WTC11 (cell line): ENCODE measurements around the gene CACNA2D3. TPM values are rescaled to one million over a fixed set of nuclear protein-coding genes. Genes with fewer than 3 reads are reported as not detected.

Experiments
- ATAC-seq: fragments of 200-7000 bp; cut with Tn5 transposase; 2 replicates; pipeline ENCODE4 v1.10.0; 2021; ENCODE audit warnings: mild to moderate bottlenecking, moderate library complexity
- CTCF ChIA-PET: fragments of 300-600 bp; sonication (Branson Sonifier 250); formaldehyde crosslinking; loops from one replicate; lab custom pipeline; 2021; ENCODE audit warnings: antibody characterized with exemption; lab: Charles Lee
- POLR2A ChIA-PET: fragments of 350-600 bp; sonication (Branson Sonifier 250); formaldehyde crosslinking; loops from one replicate; lab custom pipeline; 2021; ENCODE audit warnings: antibody characterized with exemption; lab: Charles Lee
- DNase-seq: peaks from one replicate; pipeline ENCODE4 v3.0.0; 2021; ENCODE audit warnings: low spot score
- H3K27ac Mint-ChIP-seq: 2 replicates; pipeline ENCODE4 v1.8.0; 2021; ENCODE audit warnings: mixed read lengths
- H3K27me3 Mint-ChIP-seq: 2 replicates; pipeline ENCODE4 v1.8.0; 2021; ENCODE audit warnings: low read depth, mild to moderate bottlenecking, moderate library complexity, mixed read lengths
- H3K36me3 Mint-ChIP-seq: 2 replicates; pipeline ENCODE4 v1.8.0; 2021; ENCODE audit warnings: mixed read lengths
- H3K4me1 Mint-ChIP-seq: 2 replicates; pipeline ENCODE4 v1.8.0; 2022; ENCODE audit warnings: mixed read lengths
- H3K4me3 Mint-ChIP-seq: 2 replicates; pipeline ENCODE4 v1.8.0; 2021; ENCODE audit warnings: mild to moderate bottlenecking, moderate library complexity, mixed read lengths
- H3K9me3 Mint-ChIP-seq: 2 replicates; pipeline ENCODE4 v1.8.0; 2021; ENCODE audit warnings: mixed read lengths
- ATF3 ChIP-seq: sonication (generic); formaldehyde crosslinking; conservative IDR thresholded peaks from 2 replicates; pipeline ENCODE4 v1.8.1; 2022; ENCODE audit warnings: mild to moderate bottlenecking, missing genetic modification reagents
- CBFB ChIP-seq: sonication (generic); formaldehyde crosslinking; IDR thresholded peaks from 2 replicates; pipeline ENCODE4 v1.8.1; 2022; ENCODE audit warnings: mild to moderate bottlenecking, low read depth, missing genetic modification reagents
- EMX1 ChIP-seq: fragments of 250-450 bp; sonication (Bioruptor Pico); IDR thresholded peaks from 2 replicates; pipeline ENCODE4 v1.8.0; 2021; ENCODE audit warnings: mild to moderate bottlenecking
- ETV6 ChIP-seq: sonication (generic); formaldehyde crosslinking; IDR thresholded peaks from 2 replicates; pipeline ENCODE4 v1.8.1; 2022; ENCODE audit warnings: mild to moderate bottlenecking, missing genetic modification reagents
- FOXJ3 ChIP-seq: sonication (generic); formaldehyde crosslinking; IDR thresholded peaks from 2 replicates; pipeline ENCODE4 v1.9.0; 2021; ENCODE audit warnings: missing genetic modification reagents, mild to moderate bottlenecking, borderline replicate concordance
- GABPB1 ChIP-seq: sonication (generic); formaldehyde crosslinking; IDR thresholded peaks from 2 replicates; pipeline ENCODE4 v1.8.1; 2023; ENCODE audit warnings: mild to moderate bottlenecking, missing genetic modification reagents
- HMGA2 ChIP-seq: fragments of 250-450 bp; sonication (Bioruptor Pico); IDR thresholded peaks from 2 replicates; pipeline ENCODE4 v1.4.0; 2021; ENCODE audit warnings: mild to moderate bottlenecking, moderate library complexity
- RELA ChIP-seq: sonication (generic); formaldehyde crosslinking; IDR thresholded peaks from 2 replicates; pipeline ENCODE4 v1.8.1; 2022; ENCODE audit warnings: missing genetic modification reagents, mild to moderate bottlenecking, borderline replicate concordance
- RORB ChIP-seq: fragments of 250-450 bp; sonication (Bioruptor Pico); IDR thresholded peaks from 2 replicates; pipeline ENCODE4 v1.9.0; 2021; ENCODE audit warnings: mild to moderate bottlenecking
- SMAD3 ChIP-seq: sonication (generic); formaldehyde crosslinking; IDR thresholded peaks from 2 replicates; pipeline ENCODE4 v1.8.0; 2022; ENCODE audit warnings: missing genetic modification reagents, mild to moderate bottlenecking, borderline replicate concordance
- ZMAT4 ChIP-seq: fragments of 250-450 bp; sonication (Bioruptor Pico); IDR thresholded peaks from 2 replicates; pipeline ENCODE4 v1.9.0; 2021; ENCODE audit warnings: mild to moderate bottlenecking
- ZNF138 ChIP-seq: sonication (generic); formaldehyde crosslinking; conservative IDR thresholded peaks from 2 replicates; pipeline ENCODE4 v1.8.1; 2022; ENCODE audit warnings: mild to moderate bottlenecking, moderate library complexity, missing genetic modification reagents
- ZNF219 ChIP-seq: sonication (generic); formaldehyde crosslinking; IDR thresholded peaks from 2 replicates; pipeline ENCODE4 v1.8.0; 2023; ENCODE audit warnings: missing genetic modification reagents, mild to moderate bottlenecking, borderline replicate concordance
- ZNF263 ChIP-seq: sonication (generic); formaldehyde crosslinking; IDR thresholded peaks from 2 replicates; pipeline ENCODE4 v1.8.1; 2022; ENCODE audit warnings: low read depth, mild to moderate bottlenecking, moderate library complexity, missing genetic modification reagents
- ZNF423 ChIP-seq: fragments of 250-450 bp; sonication (Bioruptor Pico); IDR thresholded peaks from 2 replicates; pipeline ENCODE4 v2.1.2; 2022; ENCODE audit warnings: mild to moderate bottlenecking, moderate library complexity
- ZNF532 ChIP-seq: fragments of 250-450 bp; sonication (Bioruptor Pico); IDR thresholded peaks from 2 replicates; pipeline ENCODE4 v1.9.0; 2021; ENCODE audit warnings: mild to moderate bottlenecking, borderline replicate concordance
- ZNF671 ChIP-seq: fragments of 250-450 bp; sonication (Bioruptor Pico); IDR thresholded peaks from 2 replicates; pipeline ENCODE4 v1.8.0; 2021; ENCODE audit warnings: mild to moderate bottlenecking
- total RNA-seq: library from RNA; stranded (reverse); gene quantifications from 3 replicates; pipeline ENCODE4 v1.2.3, GENCODE V29; 2021
- TF ChIP-seq, protein P1 (sequence below): sonication (generic); formaldehyde crosslinking; IDR thresholded peaks from 2 replicates; pipeline ENCODE4 v1.8.0; 2022; ENCODE audit warnings: missing genetic modification reagents
- TF ChIP-seq, protein P2 (sequence below): sonication (generic); formaldehyde crosslinking; IDR thresholded peaks from 2 replicates; pipeline ENCODE4 v1.8.0; 2022; ENCODE audit warnings: mild to moderate bottlenecking, missing genetic modification reagents

The CACNA2D3 gene
- total RNA-seq, 1 experiment from 2014 or later: 5.0 TPM

- no peak for ATAC-seq
- CTCF ChIA-PET: interaction anchor here (1.0 to 1.7 kb wide), 2 partner anchors 12 to 117 kb away, joined by 3 to 5 read pairs; no protein-coding TSS in a partner anchor
Measured at GRCh38 chr3:54550221-54550977, 428.0 kb downstream of the CACNA2D3 start.

More at GRCh38 chr3:54550221-54550977, 428.0 kb downstream of the CACNA2D3 start:
- POLR2A ChIA-PET: no interaction called here
- Mint-ChIP-seq H3K4me1 (peaks cover 4% of the 10 kb centered on the region), H3K9me3 (no peaks in the 10 kb centered on the region), H3K36me3 (no peaks in the 10 kb centered on the region), H3K27me3 (no peaks in the 10 kb centered on the region; the same call in 1 of the 2 replicates), H3K4me3 (no peak overlapping the region), H3K27ac (no peak overlapping the region)
- TF ChIP-seq ZNF532 (CRISPR knock-in tag) (no peak), FOXJ3 (CRISPR knock-in tag) (no peak), ATF3 (CRISPR knock-in tag) (no peak), RELA (CRISPR knock-in tag) (no peak), CBFB (CRISPR knock-in tag) (no peak), RORB (CRISPR knock-in tag) (no peak), HMGA2 (CRISPR knock-in tag) (no peak), ZNF219 (no peak), ZNF138 (no peak), ETV6 (CRISPR knock-in tag) (no peak), ZNF423 (CRISPR knock-in tag) (no peak), ZNF671 (CRISPR knock-in tag) (no peak), ZNF263 (no peak), SMAD3 (CRISPR knock-in tag) (no peak), GABPB1 (no peak), ZMAT4 (no peak), EMX1 (no peak)
- TF ChIP-seq, protein P1, sequence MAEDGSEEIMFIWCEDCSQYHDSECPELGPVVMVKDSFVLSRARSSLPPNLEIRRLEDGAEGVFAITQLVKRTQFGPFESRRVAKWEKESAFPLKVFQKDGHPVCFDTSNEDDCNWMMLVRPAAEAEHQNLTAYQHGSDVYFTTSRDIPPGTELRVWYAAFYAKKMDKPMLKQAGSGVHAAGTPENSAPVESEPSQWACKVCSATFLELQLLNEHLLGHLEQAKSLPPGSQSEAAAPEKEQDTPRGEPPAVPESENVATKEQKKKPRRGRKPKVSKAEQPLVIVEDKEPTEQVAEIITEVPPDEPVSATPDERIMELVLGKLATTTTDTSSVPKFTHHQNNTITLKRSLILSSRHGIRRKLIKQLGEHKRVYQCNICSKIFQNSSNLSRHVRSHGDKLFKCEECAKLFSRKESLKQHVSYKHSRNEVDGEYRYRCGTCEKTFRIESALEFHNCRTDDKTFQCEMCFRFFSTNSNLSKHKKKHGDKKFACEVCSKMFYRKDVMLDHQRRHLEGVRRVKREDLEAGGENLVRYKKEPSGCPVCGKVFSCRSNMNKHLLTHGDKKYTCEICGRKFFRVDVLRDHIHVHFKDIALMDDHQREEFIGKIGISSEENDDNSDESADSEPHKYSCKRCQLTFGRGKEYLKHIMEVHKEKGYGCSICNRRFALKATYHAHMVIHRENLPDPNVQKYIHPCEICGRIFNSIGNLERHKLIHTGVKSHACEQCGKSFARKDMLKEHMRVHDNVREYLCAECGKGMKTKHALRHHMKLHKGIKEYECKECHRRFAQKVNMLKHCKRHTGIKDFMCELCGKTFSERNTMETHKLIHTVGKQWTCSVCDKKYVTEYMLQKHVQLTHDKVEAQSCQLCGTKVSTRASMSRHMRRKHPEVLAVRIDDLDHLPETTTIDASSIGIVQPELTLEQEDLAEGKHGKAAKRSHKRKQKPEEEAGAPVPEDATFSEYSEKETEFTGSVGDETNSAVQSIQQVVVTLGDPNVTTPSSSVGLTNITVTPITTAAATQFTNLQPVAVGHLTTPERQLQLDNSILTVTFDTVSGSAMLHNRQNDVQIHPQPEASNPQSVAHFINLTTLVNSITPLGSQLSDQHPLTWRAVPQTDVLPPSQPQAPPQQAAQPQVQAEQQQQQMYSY (CRISPR knock-in tag): no peak
- TF ChIP-seq, protein P2, sequence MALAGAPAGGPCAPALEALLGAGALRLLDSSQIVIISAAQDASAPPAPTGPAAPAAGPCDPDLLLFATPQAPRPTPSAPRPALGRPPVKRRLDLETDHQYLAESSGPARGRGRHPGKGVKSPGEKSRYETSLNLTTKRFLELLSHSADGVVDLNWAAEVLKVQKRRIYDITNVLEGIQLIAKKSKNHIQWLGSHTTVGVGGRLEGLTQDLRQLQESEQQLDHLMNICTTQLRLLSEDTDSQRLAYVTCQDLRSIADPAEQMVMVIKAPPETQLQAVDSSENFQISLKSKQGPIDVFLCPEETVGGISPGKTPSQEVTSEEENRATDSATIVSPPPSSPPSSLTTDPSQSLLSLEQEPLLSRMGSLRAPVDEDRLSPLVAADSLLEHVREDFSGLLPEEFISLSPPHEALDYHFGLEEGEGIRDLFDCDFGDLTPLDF (CRISPR knock-in tag): no peak
- no peak for DNase-seq
